ENCODE measurements around the gene ADARB1. TPM values are rescaled to one million over a fixed set of nuclear protein-coding genes. Genes with fewer than 3 reads are reported as not detected.

ADARB1 gene
- total RNA-seq, 2 experiments from 2014 or later = 27.5 to 28.6 TPM

DNA sequence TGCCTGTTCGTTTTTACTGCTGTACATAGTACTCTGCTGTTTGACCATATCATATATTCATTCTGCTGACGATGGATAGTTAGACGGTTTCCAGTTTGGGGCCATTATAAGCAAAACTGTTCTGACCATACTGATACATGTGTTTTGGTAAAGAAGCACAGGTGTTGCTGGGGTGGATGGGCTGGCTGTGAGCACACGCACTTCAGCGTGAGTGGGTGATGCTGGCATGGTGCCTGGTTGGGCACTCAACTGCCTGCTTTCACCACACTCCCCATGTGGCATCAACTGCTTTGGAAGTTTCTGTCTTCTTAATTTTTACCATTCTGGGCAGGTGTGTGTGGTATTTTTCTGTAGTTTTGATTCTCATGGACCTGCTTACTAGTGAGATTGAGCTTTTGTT, 37.3 kb downstream of the ADARB1 start:
- POLR2A ChIA-PET = interaction anchor here (1.1 kb wide), 1 partner anchor 33 kb away, joined by 3 read pairs; no protein-coding TSS in a partner anchor

GRCh38 chr21:45112371-45112770, 38.0 kb downstream of the ADARB1 start:
- H3K4me3 Mint-ChIP-seq = no peak overlapping the region
- TF ChIP-seq CTCF (IDR thresholded peaks at IDR 0.05) = no peak
- H3K27ac ChIP-seq (ENCODE audit: low read depth in 1 of 2, low read length in 2 of 2) = no peak overlapping the region
- H3K9me3 Mint-ChIP-seq = peaks cover 2% of the 10 kb centered on the region
- peaks cover 16% of the 10 kb centered on the region for H3K36me3 Mint-ChIP-seq (ENCODE audit: low read depth)
- no peak overlapping the region for H3K4me3 ChIP-seq (ENCODE audit: low read length)
- H3K36me3 ChIP-seq (ENCODE audit: insufficient read depth, low read length) = no peaks in the 10 kb centered on the region
- no peaks in the 10 kb centered on the region for H3K27me3 Mint-ChIP-seq
- POLR2A ChIA-PET = no interaction called here
- H3K4me1 ChIP-seq (ENCODE audit: insufficient read depth, low read length) = peaks cover 23% of the 10 kb centered on the region
- peaks cover 74% of the 10 kb centered on the region for H3K4me1 Mint-ChIP-seq (ENCODE audit: low read depth)
- H3K9me3 ChIP-seq (ENCODE audit: control insufficient read depth in 1 of 2, insufficient read depth in 1 of 2, low read length in 2 of 2) = no peaks in the 10 kb centered on the region
- CTCF ChIA-PET = no interaction called here
- H3K27me3 ChIP-seq (ENCODE audit: control insufficient read depth in 1 of 2, insufficient read depth in 2 of 2, low read length in 2 of 2) = no peaks in the 10 kb centered on the region
- no peak for ATAC-seq (ENCODE audit: poor library complexity)
- DNase-seq = no peak
- intact Hi-C loops (cut with DNase I, micrococcal nuclease) = loop anchor here in 1 of 2 experiments (5.0 kb wide), 1 partner anchor 35 kb away; no protein-coding TSS in a partner anchor
- no peak overlapping the region for H3K27ac Mint-ChIP-seq

More for the DNA sequence above, 37.3 kb downstream of the ADARB1 start:
- no peaks in the 10 kb centered on the region for H3K27me3 Mint-ChIP-seq
- TF ChIP-seq CTCF (IDR thresholded peaks at IDR 0.05) = no peak
- Histone ChIP-seq H3K4me3 (ENCODE audit: low read length) (no peak overlapping the region), H3K27ac (ENCODE audit: low read depth in 1 of 2, low read length in 2 of 2) (no peak overlapping the region), H3K4me1 (ENCODE audit: insufficient read depth, low read length) (peaks cover 23% of the 10 kb centered on the region), H3K27me3 (ENCODE audit: control insufficient read depth in 1 of 2, insufficient read depth in 2 of 2, low read length in 2 of 2) (no peaks in the 10 kb centered on the region), H3K9me3 (ENCODE audit: control insufficient read depth in 1 of 2, insufficient read depth in 1 of 2, low read length in 2 of 2) (no peaks in the 10 kb centered on the region), H3K36me3 (ENCODE audit: insufficient read depth, low read length) (no peaks in the 10 kb centered on the region)
- intact Hi-C loops (cut with DNase I, micrococcal nuclease) = loop anchor here in 1 of 2 experiments (5.0 kb wide), 1 partner anchor 34 kb away; no protein-coding TSS in a partner anchor
- peaks cover 9% of the 10 kb centered on the region for H3K36me3 Mint-ChIP-seq (ENCODE audit: low read depth)
- peaks cover 74% of the 10 kb centered on the region for H3K4me1 Mint-ChIP-seq (ENCODE audit: low read depth)
- CTCF ChIA-PET = no interaction called here
- no peak overlapping the region for H3K27ac Mint-ChIP-seq
- H3K4me3 Mint-ChIP-seq = no peak overlapping the region
- no peak for ATAC-seq (ENCODE audit: poor library complexity)
- peaks cover 2% of the 10 kb centered on the region for H3K9me3 Mint-ChIP-seq
- DNase-seq = no peak

- peaks cover 71% of the 10 kb centered on the region for H3K4me1 Mint-ChIP-seq (ENCODE audit: low read depth)
- H3K9me3 ChIP-seq (ENCODE audit: control insufficient read depth in 1 of 2, insufficient read depth in 1 of 2, low read length in 2 of 2) = no peaks in the 10 kb centered on the region
- TF ChIP-seq CTCF (IDR thresholded peaks at IDR 0.05) = no peak
- intact Hi-C loops (cut with DNase I, micrococcal nuclease) = loop anchor here in 1 of 2 experiments (5.0 kb wide), 1 partner anchor 36 kb away; no protein-coding TSS in a partner anchor
- peaks cover 26% of the 10 kb centered on the region for H3K36me3 Mint-ChIP-seq (ENCODE audit: low read depth)
- H3K27ac Mint-ChIP-seq = no peak overlapping the region
- no peaks in the 10 kb centered on the region for H3K9me3 Mint-ChIP-seq
- H3K4me3 Mint-ChIP-seq = no peak overlapping the region
- POLR2A ChIA-PET = interaction anchor here (1.7 kb wide), 1 partner anchor 39 kb away, joined by 4 read pairs; the partner anchor contains the start of gene ADARB1
- no peak for DNase-seq
- no peaks in the 10 kb centered on the region for H3K36me3 ChIP-seq (ENCODE audit: insufficient read depth, low read length)
- H3K4me1 ChIP-seq (ENCODE audit: insufficient read depth, low read length) = peaks cover 23% of the 10 kb centered on the region
- no peak for ATAC-seq (ENCODE audit: poor library complexity)
- no peak overlapping the region for H3K4me3 ChIP-seq (ENCODE audit: low read length)
- H3K27ac ChIP-seq (ENCODE audit: low read depth in 1 of 2, low read length in 2 of 2) = no peak overlapping the region
- H3K27me3 Mint-ChIP-seq = no peaks in the 10 kb centered on the region
- CTCF ChIA-PET = no interaction called here
- H3K27me3 ChIP-seq (ENCODE audit: control insufficient read depth in 1 of 2, insufficient read depth in 2 of 2, low read length in 2 of 2) = no peaks in the 10 kb centered on the region
Observed at GRCh38 chr21:45113543-45113942, 39.2 kb downstream of the ADARB1 start.

Data from CD4-positive, alpha-beta T cell (primary cell).